D721Med (cell line): Measurements from ENCODE around the gene MAD1L1.

Experiments used
- DNase-seq: peaks from one replicate; pipeline ENCODE4 v3.0.0; 2011; ENCODE audit warnings: low spot score; ENCODE audit not compliant: insufficient read length
- FAIRE-seq: peaks from 2 replicates; lab custom pipeline; 2011; peaks lifted over from hg19 to GRCh38; lab: Jason Lieb, UNC
- CTCF ChIP-seq: IDR thresholded peaks from 2 replicates; pipeline ENCODE4 v1.5.1; 2012; ENCODE audit warnings: mild to moderate bottlenecking, control low read depth; ENCODE audit not compliant: insufficient read depth; ENCODE audit errors: missing control alignments

The MAD1L1 gene

GRCh38 chr7:2088801-2089200 is 143.9 kb downstream of the MAD1L1 start:
- FAIRE-seq, result no peak
- TF ChIP-seq CTCF, result no peak
- no peak for DNase-seq

- FAIRE-seq, result no peak
- no peak for DNase-seq
- TF ChIP-seq CTCF, result no peak
Measured at GRCh38 chr7:2087744-2088143, 145.0 kb downstream of the MAD1L1 start.

GRCh38 chr7:2086229-2086628 is 146.5 kb downstream of the MAD1L1 start:
- no peak for DNase-seq
- FAIRE-seq, result no peak

GRCh38 chr7:2085804-2086203 is 146.9 kb downstream of the MAD1L1 start:
- DNase-seq, result no peak
- TF ChIP-seq CTCF, result no peak
- no peak for FAIRE-seq

More at GRCh38 chr7:2086229-2086628, 146.5 kb downstream of the MAD1L1 start:
- no peak for TF ChIP-seq CTCF

GRCh38 chr7:2084781-2085505 is 147.8 kb downstream of the MAD1L1 start:
- no peak for FAIRE-seq
- no peak for TF ChIP-seq CTCF

GRCh38 chr7:2084331-2084730 is 148.4 kb downstream of the MAD1L1 start:
- DNase-seq, result no peak
- FAIRE-seq, result no peak
- TF ChIP-seq CTCF, result no peak

More at GRCh38 chr7:2084781-2085505, 147.8 kb downstream of the MAD1L1 start:
- DNase-seq, result no peak

- FAIRE-seq (no peak), DNase-seq (no peak)
- TF ChIP-seq CTCF, result no peak
Measured at GRCh38 chr7:2083362-2083761, 149.4 kb downstream of the MAD1L1 start.
